GM06990 (cell line): ENCODE data around the gene CDC42BPB.

Experiments used
- DNase-seq: peaks from one replicate; pipeline ENCODE4 v3.0.0-alpha.2; 2011; ENCODE audit not compliant: insufficient read length; ENCODE audit errors: extremely low read depth
- H3K27me3 ChIP-seq: replicated peaks from 2 replicates; pipeline ENCODE4 v1.6.0; 2011; ENCODE audit warnings: low read length; ENCODE audit not compliant: control insufficient read depth, insufficient read depth
- H3K36me3 ChIP-seq: 2 replicates; pipeline ENCODE4 v1.5.1; 2011; ENCODE audit warnings: low read length; ENCODE audit not compliant: control insufficient read depth, insufficient read depth
- H3K4me3 ChIP-seq: replicated peaks from 2 replicates; pipeline ENCODE4 v1.5.1; 2011; ENCODE audit warnings: low read depth, mild to moderate bottlenecking, control low read depth, low read length
- TF ChIP-seq, protein P1 (sequence below): IDR thresholded peaks from 2 replicates; pipeline ENCODE4 v1.5.1; 2011; ENCODE audit warnings: low read length, control low read depth, mild to moderate bottlenecking, inconsistent platforms; ENCODE audit not compliant: insufficient read depth, poor library complexity, severe bottlenecking

Gene CDC42BPB

GRCh38 chr14:103003850-103004249 is 53.5 kb downstream of the CDC42BPB start:
- H3K36me3 ChIP-seq = no peaks in the 10 kb centered on the region; the same call in 1 of the 2 replicates
- H3K4me3 ChIP-seq = no peak overlapping the region
- no peaks in the 10 kb centered on the region for H3K27me3 ChIP-seq
- TF ChIP-seq, protein P1, sequence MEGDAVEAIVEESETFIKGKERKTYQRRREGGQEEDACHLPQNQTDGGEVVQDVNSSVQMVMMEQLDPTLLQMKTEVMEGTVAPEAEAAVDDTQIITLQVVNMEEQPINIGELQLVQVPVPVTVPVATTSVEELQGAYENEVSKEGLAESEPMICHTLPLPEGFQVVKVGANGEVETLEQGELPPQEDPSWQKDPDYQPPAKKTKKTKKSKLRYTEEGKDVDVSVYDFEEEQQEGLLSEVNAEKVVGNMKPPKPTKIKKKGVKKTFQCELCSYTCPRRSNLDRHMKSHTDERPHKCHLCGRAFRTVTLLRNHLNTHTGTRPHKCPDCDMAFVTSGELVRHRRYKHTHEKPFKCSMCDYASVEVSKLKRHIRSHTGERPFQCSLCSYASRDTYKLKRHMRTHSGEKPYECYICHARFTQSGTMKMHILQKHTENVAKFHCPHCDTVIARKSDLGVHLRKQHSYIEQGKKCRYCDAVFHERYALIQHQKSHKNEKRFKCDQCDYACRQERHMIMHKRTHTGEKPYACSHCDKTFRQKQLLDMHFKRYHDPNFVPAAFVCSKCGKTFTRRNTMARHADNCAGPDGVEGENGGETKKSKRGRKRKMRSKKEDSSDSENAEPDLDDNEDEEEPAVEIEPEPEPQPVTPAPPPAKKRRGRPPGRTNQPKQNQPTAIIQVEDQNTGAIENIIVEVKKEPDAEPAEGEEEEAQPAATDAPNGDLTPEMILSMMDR = no peak
- no peak for DNase-seq

DNA sequence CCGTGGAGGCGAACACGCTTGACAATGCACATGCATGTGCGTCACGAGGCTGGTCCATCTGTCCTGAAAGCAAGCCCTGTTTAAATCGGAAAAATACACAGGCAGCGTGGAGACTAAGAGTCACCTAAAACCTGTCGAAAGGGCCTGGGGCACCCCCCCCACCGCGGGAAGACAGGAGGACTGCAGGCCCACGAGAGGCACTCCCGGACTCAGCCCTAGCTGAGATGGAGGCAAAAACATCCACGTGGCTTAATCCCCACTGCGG is 54.1 kb downstream of the CDC42BPB start:
- no peaks in the 10 kb centered on the region; the same call in 1 of the 2 replicates for H3K36me3 ChIP-seq
- no peak for DNase-seq
- no peak overlapping the region for H3K4me3 ChIP-seq
- H3K27me3 ChIP-seq = no peaks in the 10 kb centered on the region
- TF ChIP-seq, protein P1 = no peak

DNA sequence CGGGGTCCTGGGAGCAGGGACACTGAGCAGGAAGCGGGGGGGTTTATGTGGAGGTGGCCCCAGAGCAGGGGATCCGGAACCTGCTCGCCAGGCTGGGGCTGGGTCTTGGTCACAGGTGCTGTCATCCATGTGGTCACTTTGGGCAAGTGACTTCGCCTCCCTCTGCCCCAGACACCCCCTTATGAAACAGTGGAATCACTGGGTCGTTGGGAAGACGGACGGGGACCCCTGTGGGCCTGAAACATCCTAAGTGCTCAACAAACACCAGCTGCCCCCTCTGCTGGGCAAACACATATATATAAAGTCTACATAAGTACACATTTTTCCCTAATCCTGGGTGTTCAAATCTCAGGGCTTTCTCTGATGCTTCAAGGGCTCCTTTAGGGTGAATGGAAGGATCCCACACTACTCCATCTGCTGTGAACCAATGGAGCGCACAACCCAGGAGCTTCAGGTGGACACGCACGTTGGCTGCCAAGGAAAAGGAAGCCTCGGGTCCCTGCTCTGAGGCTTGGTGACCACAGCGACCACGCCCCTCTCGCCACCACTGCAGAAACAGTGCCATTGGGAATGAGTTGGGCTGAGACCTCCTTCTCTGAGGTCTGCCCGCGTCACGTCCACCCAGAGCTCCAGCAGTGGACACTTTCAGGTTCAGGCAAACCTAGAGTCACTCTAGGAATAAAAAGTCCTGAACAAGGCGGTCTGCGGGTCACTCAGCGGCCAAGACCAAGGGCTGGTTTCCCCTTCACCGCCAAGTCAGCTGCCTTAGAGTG is 54.6 kb downstream of the CDC42BPB start:
- H3K36me3 ChIP-seq = no peaks in the 10 kb centered on the region; the same call in 1 of the 2 replicates
- no peaks in the 10 kb centered on the region for H3K27me3 ChIP-seq
- TF ChIP-seq, protein P1 = peak; percentile 23
- no peak for DNase-seq
- H3K4me3 ChIP-seq = no peak overlapping the region

GRCh38 chr14:103001651-103002396 is 55.5 kb downstream of the CDC42BPB start:
- no peaks in the 10 kb centered on the region; the same call in 1 of the 2 replicates for H3K36me3 ChIP-seq
- H3K27me3 ChIP-seq = no peaks in the 10 kb centered on the region
- no peak for DNase-seq
- H3K4me3 ChIP-seq = no peak overlapping the region
- TF ChIP-seq, protein P1 = no peak

DNA sequence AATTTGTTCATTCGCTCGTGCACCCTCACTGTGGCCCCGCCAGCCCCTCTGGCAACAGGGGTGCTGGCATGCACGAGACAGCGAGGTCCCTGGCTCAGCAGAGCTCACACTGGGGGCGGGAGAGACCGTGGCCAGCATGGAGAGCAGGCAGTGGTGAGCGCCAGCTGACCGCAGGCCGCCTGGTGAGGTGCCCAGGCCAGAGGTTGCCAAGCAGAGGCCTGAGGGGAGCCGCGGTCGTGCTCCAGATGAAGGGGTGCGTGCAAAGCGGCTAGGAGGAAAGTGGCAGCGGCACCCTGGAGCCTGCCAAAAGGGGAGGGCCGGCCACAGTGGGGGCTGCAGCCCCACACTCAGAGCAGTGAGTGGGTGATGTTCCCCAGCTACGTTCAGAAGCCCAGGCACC is 56.1 kb downstream of the CDC42BPB start:
- H3K27me3 ChIP-seq = no peaks in the 10 kb centered on the region
- DNase-seq = no peak
- TF ChIP-seq, protein P1 = no peak
- no peak overlapping the region for H3K4me3 ChIP-seq
- H3K36me3 ChIP-seq = no peaks in the 10 kb centered on the region; the same call in 1 of the 2 replicates
